Measurements from ENCODE around the gene PLXNA4.
"Not testable (repeated sequence)": the region's sequence is repeated elsewhere in the genome, so short reads cannot be mapped to it uniquely, and the experiment has no call there.

PLXNA4 gene

GRCh38 chr7:132392713-132393112, 183.6 kb downstream of the PLXNA4 start:
- no peak for DNase-seq (ENCODE audit: low read depth in 2 of 2)

GRCh38 chr7:132390705-132391104, 185.6 kb downstream of the PLXNA4 start:
- no peak for DNase-seq (ENCODE audit: low read depth in 2 of 2)

- DNase-seq (ENCODE audit: low read depth in 2 of 2): not testable (repeated sequence)
Measured at GRCh38 chr7:132390049-132390448, 186.2 kb downstream of the PLXNA4 start.

GRCh38 chr7:132388688-132389087, 187.6 kb downstream of the PLXNA4 start:
- no peak for DNase-seq (ENCODE audit: low read depth in 2 of 2)

GRCh38 chr7:132387596-132387995, 188.7 kb downstream of the PLXNA4 start:
- no peak for DNase-seq (ENCODE audit: low read depth in 2 of 2)

- no peak for DNase-seq (ENCODE audit: low read depth in 2 of 2)
Measured at GRCh38 chr7:132386201-132386681, 190.0 kb downstream of the PLXNA4 start.

GRCh38 chr7:132383962-132384361, 192.3 kb downstream of the PLXNA4 start:
- DNase-seq (ENCODE audit: low read depth in 2 of 2): no peak

- DNase-seq (ENCODE audit: low read depth in 2 of 2): no peak
Measured at GRCh38 chr7:132381742-132382472, 194.4 kb downstream of the PLXNA4 start.

- no peak for DNase-seq (ENCODE audit: low read depth in 2 of 2)
Measured at GRCh38 chr7:132380059-132380458, 196.2 kb downstream of the PLXNA4 start.

- no peak for DNase-seq (ENCODE audit: low read depth in 2 of 2)
Measured at GRCh38 chr7:132379292-132379691, 197.0 kb downstream of the PLXNA4 start.

- DNase-seq (ENCODE audit: low read depth in 2 of 2): no peak
Measured at GRCh38 chr7:132377703-132378584, 198.3 kb downstream of the PLXNA4 start.

- DNase-seq (ENCODE audit: low read depth in 2 of 2): no peak
Measured at GRCh38 chr7:132377015-132377414, 199.3 kb downstream of the PLXNA4 start.

- no peak for DNase-seq (ENCODE audit: low read depth in 2 of 2)
Measured at GRCh38 chr7:132376361-132377013, 199.8 kb downstream of the PLXNA4 start.

GRCh38 chr7:132373879-132374278, 202.4 kb downstream of the PLXNA4 start:
- no peak for DNase-seq (ENCODE audit: low read depth in 2 of 2)

- no peak for DNase-seq (ENCODE audit: low read depth in 2 of 2)
Measured at GRCh38 chr7:132373041-132373440, 203.2 kb downstream of the PLXNA4 start.

GRCh38 chr7:132371948-132372347, 204.3 kb downstream of the PLXNA4 start:
- no peak for DNase-seq (ENCODE audit: low read depth in 2 of 2)

- DNase-seq (ENCODE audit: low read depth in 2 of 2): no peak
Measured at GRCh38 chr7:132368246-132368900, 207.9 kb downstream of the PLXNA4 start.

- DNase-seq (ENCODE audit: low read depth in 2 of 2): no peak
Measured at GRCh38 chr7:132367795-132368194, 208.5 kb downstream of the PLXNA4 start.

GRCh38 chr7:132367004-132367403, 209.3 kb downstream of the PLXNA4 start:
- no peak for DNase-seq (ENCODE audit: low read depth in 2 of 2)

GRCh38 chr7:132364226-132364625, 212.0 kb downstream of the PLXNA4 start:
- no peak for DNase-seq (ENCODE audit: low read depth in 2 of 2)

- no peak for DNase-seq (ENCODE audit: low read depth in 2 of 2)
Measured at GRCh38 chr7:132362059-132362458, 214.2 kb downstream of the PLXNA4 start.

GRCh38 chr7:132361146-132361545, 215.1 kb downstream of the PLXNA4 start:
- no peak for DNase-seq (ENCODE audit: low read depth in 2 of 2)
